ENCODE results near the gene FTO.

The FTO gene

DNA sequence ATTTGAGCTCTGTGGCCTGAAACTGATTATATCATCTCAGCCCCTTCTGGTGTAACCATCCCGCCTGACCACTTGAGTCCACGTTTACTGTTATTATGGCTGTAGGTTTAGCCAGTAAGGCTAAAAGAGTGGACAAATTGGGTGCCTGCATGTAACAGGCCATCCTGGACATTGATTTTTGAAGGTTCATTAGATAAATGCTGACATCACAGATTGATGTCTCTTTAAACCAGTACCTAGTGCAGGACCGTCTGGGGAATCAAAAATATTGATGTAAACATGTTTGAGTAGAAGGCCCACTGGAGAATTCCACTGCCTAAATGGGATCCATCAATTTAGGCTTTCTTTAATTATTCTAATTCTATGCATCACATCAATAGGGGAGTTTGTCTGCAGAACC is 367.6 kb downstream of the FTO start:
- no peak for DNase-seq (ENCODE audit: low spot score)
- H3K27ac ChIP-seq, result no peak overlapping the region
- ChIA-PET CTCF (no interaction called here), POLR2A (ENCODE audit: low non-redundant PET) (no interaction called here)
- TF ChIP-seq CTCF (conservative IDR thresholded peaks at IDR 0.05; ENCODE audit: low read depth), result no peak

- no peak overlapping the region for H3K27ac ChIP-seq
- CTCF ChIA-PET, result interaction anchor here (0.6 kb wide), 1 partner anchor 268 kb away, joined by 9 read pairs; no protein-coding TSS in a partner anchor
- no peak for TF ChIP-seq CTCF (conservative IDR thresholded peaks at IDR 0.05; ENCODE audit: low read depth)
- POLR2A ChIA-PET (ENCODE audit: low non-redundant PET), result no interaction called here
- no peak for DNase-seq (ENCODE audit: low spot score)
Observed at GRCh38 chr16:54072237-54072636, 368.3 kb downstream of the FTO start.

DNA sequence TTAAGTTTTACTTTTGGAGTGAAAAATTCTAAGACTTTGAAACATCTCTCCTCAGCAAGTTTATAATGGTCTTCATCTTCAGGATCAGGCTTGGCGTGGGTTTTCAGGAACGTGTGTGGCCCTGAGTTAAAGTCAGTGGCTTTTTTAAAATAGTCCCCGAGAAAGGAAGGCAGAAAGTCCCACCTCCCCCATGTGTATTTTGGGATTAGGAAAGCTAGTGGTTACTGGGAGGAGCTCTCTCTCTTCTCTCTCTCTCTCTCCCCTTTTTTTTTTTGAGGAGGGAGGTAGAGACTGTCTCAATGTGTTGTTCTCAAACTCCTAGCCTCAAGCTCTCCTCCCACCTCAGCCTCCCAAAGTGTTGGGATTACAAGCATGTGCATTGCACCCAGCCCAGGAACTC is 369.4 kb downstream of the FTO start:
- ChIA-PET POLR2A (ENCODE audit: low non-redundant PET) (no interaction called here), CTCF (no interaction called here)
- no peak for DNase-seq (ENCODE audit: low spot score)
- H3K27ac ChIP-seq, result no peak overlapping the region
- TF ChIP-seq CTCF (conservative IDR thresholded peaks at IDR 0.05; ENCODE audit: low read depth), result no peak

DNA sequence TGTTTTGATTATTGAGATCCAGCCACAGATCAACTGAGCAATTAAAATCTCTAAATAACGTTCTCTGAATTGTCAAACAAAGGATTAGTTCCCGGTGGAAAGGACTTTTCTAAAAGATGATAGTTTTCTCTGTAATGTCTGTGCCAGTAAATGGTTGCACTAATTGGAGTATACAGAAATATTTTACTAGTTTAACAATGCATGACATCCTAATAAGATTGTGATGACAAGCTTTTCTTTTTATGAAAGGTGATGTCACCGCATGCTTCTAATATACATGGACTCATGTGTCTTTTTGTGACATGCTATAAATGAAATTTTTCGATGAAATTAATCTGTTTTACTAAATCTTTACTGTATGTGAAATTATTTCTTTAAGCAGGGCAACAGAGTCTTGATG is 371.5 kb downstream of the FTO start:
- POLR2A ChIA-PET (ENCODE audit: low non-redundant PET), result no interaction called here
- TF ChIP-seq CTCF (conservative IDR thresholded peaks at IDR 0.05; ENCODE audit: low read depth), result no peak
- CTCF ChIA-PET, result no interaction called here
- no peak for DNase-seq (ENCODE audit: low spot score)
- H3K27ac ChIP-seq, result no peak overlapping the region

- DNase-seq (ENCODE audit: low spot score), result no peak
- POLR2A ChIA-PET (ENCODE audit: low non-redundant PET), result no interaction called here
- TF ChIP-seq CTCF (conservative IDR thresholded peaks at IDR 0.05; ENCODE audit: low read depth), result no peak
- H3K27ac ChIP-seq, result no peak overlapping the region
- CTCF ChIA-PET, result no interaction called here
Observed at GRCh38 chr16:54076006-54076504, 372.1 kb downstream of the FTO start.

DNA sequence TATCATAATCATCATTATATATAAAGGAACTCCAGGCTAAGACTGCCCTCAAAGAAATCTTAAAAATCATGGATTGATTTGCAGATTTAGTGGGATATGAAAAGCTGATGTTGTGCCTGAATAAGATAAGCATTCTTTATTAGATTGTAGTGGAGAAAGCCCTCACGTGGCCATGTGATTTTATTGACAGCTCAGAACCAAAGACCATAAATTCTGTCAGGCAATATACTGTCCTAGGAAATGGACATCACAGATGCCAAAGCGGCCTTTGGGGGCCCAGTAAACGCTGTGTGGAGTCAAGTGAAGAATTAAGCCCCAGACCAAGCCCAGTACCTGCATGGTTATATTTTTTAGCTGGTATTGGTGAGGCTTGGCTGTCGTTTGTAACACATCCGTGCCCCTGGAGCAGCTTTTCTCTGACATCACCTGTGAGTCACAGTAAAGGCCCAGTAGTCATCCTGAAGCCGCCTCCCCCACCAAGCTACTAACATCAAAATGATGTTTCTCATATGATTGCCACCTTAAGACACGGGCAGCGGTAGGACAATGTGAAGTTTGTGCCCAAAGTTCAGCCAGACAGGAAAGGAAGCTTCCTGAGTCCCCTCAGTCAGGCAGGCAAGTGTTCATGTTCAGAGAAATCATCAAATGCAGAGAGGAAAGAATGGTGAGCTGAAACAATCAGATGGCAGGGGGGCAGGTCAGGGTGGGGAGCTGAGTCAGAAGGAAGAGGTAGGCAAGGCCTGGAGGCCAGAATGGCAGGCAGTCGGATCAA is 373.3 kb downstream of the FTO start:
- peak overlapping the region; percentile 61 for H3K27ac ChIP-seq
- peak; percentile 78 for DNase-seq (ENCODE audit: low spot score)
- ChIA-PET CTCF (no interaction called here), POLR2A (ENCODE audit: low non-redundant PET) (no interaction called here)
- no peak for TF ChIP-seq CTCF (conservative IDR thresholded peaks at IDR 0.05; ENCODE audit: low read depth)

All from RWPE1 (cell line).